Measurements from ENCODE around the gene TRAF7.

GRCh38 chr16:2158262-2158638 lies 2.7 kb downstream of the TRAF7 start:
- no peak for TF ChIP-seq CTCF (conservative IDR thresholded peaks at IDR 0.05; ENCODE audit: low read length)
- TF ChIP-seq EZH2phosphoT487 (IDR thresholded peaks at IDR 0.05; ENCODE audit: borderline replicate concordance): no peak
